Spinal cord (tissue), 10 donors: Measurements from ENCODE around the gene C16orf74. TPM values are rescaled to one million over a fixed set of nuclear protein-coding genes. Genes with fewer than 3 reads are reported as not detected.
A peak's percentile ranks its signal among the peaks of the same experiment; 100 is the strongest.

Source experiments
- DNase-seq, 6 donors: peaks; one replicate each; pipeline versions ENCODE4 v3.0.0 to v3.0.0-alpha.2; 2013 to 2015; ENCODE audit warnings: low spot score in 6 of 6, low read depth in 4 of 6
- H3K27ac ChIP-seq: one replicate; pipeline ENCODE4 v1.5.1; 2013; ENCODE audit warnings: low read depth, low read length, control low read depth
- H3K27me3 ChIP-seq: one replicate; pipeline ENCODE4 v1.6.1; 2013; ENCODE audit warnings: low read length; ENCODE audit not compliant: control insufficient read depth, insufficient read depth
- H3K36me3 ChIP-seq: one replicate; pipeline ENCODE4 v1.6.1; 2013; ENCODE audit warnings: low read length; ENCODE audit not compliant: control insufficient read depth, insufficient read depth
- H3K4me1 ChIP-seq: one replicate; pipeline ENCODE4 v1.6.1; 2013; ENCODE audit warnings: low read length; ENCODE audit not compliant: control insufficient read depth, insufficient read depth
- H3K4me3 ChIP-seq: one replicate; pipeline ENCODE4 v1.5.1; 2013; ENCODE audit warnings: low read depth, low read length, control low read depth
- H3K9me3 ChIP-seq: one replicate; pipeline ENCODE4 v1.6.1; 2013; ENCODE audit warnings: low read length; ENCODE audit not compliant: control insufficient read depth, insufficient read depth
- WGBS: methylation state at CpG from one replicate; pipeline ENCODE4 v1.1.5; 2013; ENCODE audit warnings: missing lambda C conversion rate; ENCODE audit not compliant: insufficient coverage; 5-methylcytosine and 5-hydroxymethylcytosine counted together
- polyA plus RNA-seq, 2 donors: library from polyadenylated mRNA; unstranded; fragments of 120-200 nt; gene quantifications; one replicate each; pipeline ENCODE4 v1.2.1, GENCODE V29; 2013; ENCODE audit not compliant: insufficient read length in 2 of 2
- total RNA-seq, 2 donors: library from RNA; depleted of rRNA in 1 of 2; stranded (reverse); fragments of 120-200 nt in 1 of 2; fragments of >200 nt in 1 of 2; gene quantifications; one replicate each; pipeline versions ENCODE4 v1.2.3 to v1.2.4, GENCODE V29; 2013 to 2014
- donor health status: healthy.

The C16orf74 gene
- total and polyA plus RNA-seq, 4 donors: 1.8 to 4.8 (median 2.9) TPM

GRCh38 chr16:85735946-85736345 lies 14.9 kb downstream of the C16orf74 start:
- DNase-seq: no peak
- Histone ChIP-seq H3K9me3 (no peaks in the 10 kb centered on the region), H3K27me3 (no peaks in the 10 kb centered on the region), H3K36me3 (no peaks in the 10 kb centered on the region), H3K27ac (no peak overlapping the region), H3K4me3 (no peak overlapping the region), H3K4me1 (peaks cover 9% of the 10 kb centered on the region)
- WGBS: 82% methylated on average over 6 of the region's 6 CpGs

- Histone ChIP-seq H3K27ac (no peak overlapping the region), H3K9me3 (no peaks in the 10 kb centered on the region), H3K27me3 (no peaks in the 10 kb centered on the region), H3K4me1 (peaks cover 11% of the 10 kb centered on the region), H3K36me3 (no peaks in the 10 kb centered on the region), H3K4me3 (no peak overlapping the region)
- WGBS: 73% methylated on average over 14 of the region's 14 CpGs
- no peak for DNase-seq
These were observed 15.7 kb downstream of the C16orf74 start for GRCh38 chr16:85735225-85735635.

- no peak for DNase-seq
- WGBS: 84% methylated on average over 10 of the region's 10 CpGs
- H3K9me3 ChIP-seq: no peaks in the 10 kb centered on the region
- no peaks in the 10 kb centered on the region for H3K27me3 ChIP-seq
- no peak overlapping the region for H3K27ac ChIP-seq
- peaks cover 18% of the 10 kb centered on the region for H3K4me1 ChIP-seq
- no peaks in the 10 kb centered on the region for H3K36me3 ChIP-seq
- H3K4me3 ChIP-seq: no peak overlapping the region
These were observed 16.4 kb downstream of the C16orf74 start for GRCh38 chr16:85734311-85735017.

- WGBS: 41% methylated on average over 11 of the region's 11 CpGs
- Histone ChIP-seq H3K27ac (no peak overlapping the region), H3K4me1 (peaks cover 20% of the 10 kb centered on the region), H3K4me3 (no peak overlapping the region), H3K9me3 (no peaks in the 10 kb centered on the region), H3K27me3 (no peaks in the 10 kb centered on the region), H3K36me3 (no peaks in the 10 kb centered on the region)
- DNase-seq: peak in 1 of 6 donors; percentile 47
These were observed 17.1 kb downstream of the C16orf74 start for GRCh38 chr16:85733839-85734170.

GRCh38 chr16:85733155-85733838 lies 17.6 kb downstream of the C16orf74 start:
- no peaks in the 10 kb centered on the region for H3K9me3 ChIP-seq
- H3K4me3 ChIP-seq: no peak overlapping the region
- no peak for DNase-seq
- no peaks in the 10 kb centered on the region for H3K27me3 ChIP-seq
- no peak overlapping the region for H3K27ac ChIP-seq
- H3K36me3 ChIP-seq: no peaks in the 10 kb centered on the region
- 73% methylated on average over 10 of the region's 13 CpGs for WGBS
- peaks cover 23% of the 10 kb centered on the region for H3K4me1 ChIP-seq

- 64% methylated on average over 4 of the region's 5 CpGs for WGBS
- Histone ChIP-seq H3K27ac (no peak overlapping the region), H3K36me3 (peaks cover 4% of the 10 kb centered on the region), H3K4me3 (no peak overlapping the region), H3K27me3 (no peaks in the 10 kb centered on the region), H3K4me1 (peaks cover 24% of the 10 kb centered on the region), H3K9me3 (no peaks in the 10 kb centered on the region)
- no peak for DNase-seq
These were observed 19.7 kb downstream of the C16orf74 start for GRCh38 chr16:85731179-85731578.

GRCh38 chr16:85730186-85730465 lies 20.8 kb downstream of the C16orf74 start:
- Histone ChIP-seq H3K27ac (no peak overlapping the region), H3K4me1 (peaks cover 26% of the 10 kb centered on the region), H3K27me3 (no peaks in the 10 kb centered on the region), H3K4me3 (no peak overlapping the region), H3K9me3 (no peaks in the 10 kb centered on the region), H3K36me3 (peaks cover 4% of the 10 kb centered on the region)
- 80% methylated on average over 1 of the region's 5 CpGs for WGBS
- no peak for DNase-seq

- peak in 1 of 6 donors; percentile 56 for DNase-seq
- no peak overlapping the region for H3K4me3 ChIP-seq
- no peaks in the 10 kb centered on the region for H3K27me3 ChIP-seq
- no peak overlapping the region for H3K27ac ChIP-seq
- peaks cover 4% of the 10 kb centered on the region for H3K36me3 ChIP-seq
- 37% methylated on average over 14 of the region's 16 CpGs for WGBS
- H3K9me3 ChIP-seq: no peaks in the 10 kb centered on the region
- peaks cover 31% of the 10 kb centered on the region for H3K4me1 ChIP-seq
These were observed 21.3 kb downstream of the C16orf74 start for GRCh38 chr16:85729452-85730185.

GRCh38 chr16:85728879-85729278 lies 22.0 kb downstream of the C16orf74 start:
- Histone ChIP-seq H3K27me3 (no peaks in the 10 kb centered on the region), H3K36me3 (peaks cover 4% of the 10 kb centered on the region), H3K4me1 (peaks cover 30% of the 10 kb centered on the region), H3K4me3 (no peak overlapping the region), H3K9me3 (no peaks in the 10 kb centered on the region), H3K27ac (no peak overlapping the region)
- no peak for DNase-seq
- 86% methylated on average over 6 of the region's 7 CpGs for WGBS
